Left lung (tissue), 10 donors: ENCODE measurements around the gene ATP6AP1. TPM values are rescaled to one million over a fixed set of nuclear protein-coding genes. Genes with fewer than 3 reads are reported as not detected.
A peak's percentile ranks its signal among the peaks of the same experiment; 100 is the strongest.

ENCODE experiments used
- ATAC-seq: fragments of 200-7000 bp; cut with Tn5 transposase; one replicate; pipeline ENCODE4 v1.9.1; 2020; ENCODE audit warnings: moderate library complexity
- DNase-seq, 4 donors: peaks; one replicate each; pipeline ENCODE4 v3.0.0-alpha.2; 2013 to 2020
- H3K27ac ChIP-seq, 2 donors: fragments of 200-600 bp; sonication (generic) in 1 of 2; one replicate each; pipeline versions ENCODE4 v1.5.0 to v1.8.0; 2020 to 2021
- H3K27me3 ChIP-seq, 2 donors: fragments of 200-600 bp; sonication (generic) in 1 of 2; one replicate each; pipeline versions ENCODE4 v1.5.0 to v1.8.0; 2020 to 2021
- H3K36me3 ChIP-seq, 2 donors: fragments of 200-600 bp; sonication (generic) in 1 of 2; one replicate each; pipeline versions ENCODE4 v1.5.0 to v1.8.0; 2020 to 2021
- H3K4me1 ChIP-seq, 2 donors: fragments of 200-600 bp; one replicate each; pipeline ENCODE4 v1.8.0; 2021
- H3K4me3 ChIP-seq, 2 donors: fragments of 200-600 bp; sonication (generic) in 1 of 2; one replicate each; pipeline versions ENCODE4 v1.5.0 to v1.8.0; 2020 to 2021; ENCODE audit warnings: mild to moderate bottlenecking in 1 of 2
- H3K9me3 ChIP-seq, 2 donors: fragments of 200-600 bp; sonication (generic) in 1 of 2; one replicate each; pipeline versions ENCODE4 v1.5.0 to v1.8.0; 2020 to 2021
- CTCF ChIP-seq, 2 donors: fragments of 200-600 bp; sonication (generic) in 1 of 2; IDR thresholded peaks; one replicate each; pipeline versions ENCODE4 v1.5.0 to v1.8.0; 2021; ENCODE audit warnings: antibody characterized with exemption in 2 of 2
- intact Hi-C, 2 donors: fragments of 100-400 bp; cut with DNase I; formaldehyde crosslinking; loops; one replicate each; pipeline versions ENCODE4 v1.11.2 to v1.14.2; 2022
- microRNA-seq, 2 donors: library from miRNA; unstranded; fragments of <30 nt; microRNA quantifications; one replicate each; pipeline ENCODE4, GENCODE V29; 2019
- polyA plus RNA-seq, 6 donors: library from polyadenylated mRNA; unstranded; fragments of 120-200 nt; gene quantifications; one replicate each; pipeline ENCODE4 v1.2.1, GENCODE V29; 2013; ENCODE audit not compliant: insufficient read length in 6 of 6
- total RNA-seq, 2 donors: library from RNA; stranded (reverse); fragmentation: NEBNext Ultra II Directional; extraction: Animal tissue kit (Norgen Biotek cat#: 25700); gene quantifications; one replicate each; pipeline ENCODE4 v1.2.1, GENCODE V29; 2021
- donor health status: DM: no; HTN: yes; CAD: no.
- donor health status: DM: no; HTN: no; CAD: no.

Gene ATP6AP1
- total and polyA plus RNA-seq, 8 donors = 89.4 to 168 (median 98.7) TPM

- intact Hi-C loops = no loop called here
- DNase-seq = no peak
- Histone ChIP-seq H3K36me3 (peaks cover 0 to 17% of the 10 kb centered on the region in 2 donors), H3K27me3 (no peaks in the 10 kb centered on the region), H3K4me1 (peaks cover 6 to 46% of the 10 kb centered on the region in 2 donors), H3K4me3 (peak overlapping the region; percentile 54 to 68), H3K9me3 (no peaks in the 10 kb centered on the region), H3K27ac (peak overlapping the region; percentile 70 to 80)
- no peak for ATAC-seq
- TF ChIP-seq CTCF (IDR thresholded peaks at IDR 0.05) = no peak
Observed at GRCh38 chrX:154485150-154486051, 56.9 kb downstream of the ATP6AP1 start.

- Histone ChIP-seq H3K9me3 (no peaks in the 10 kb centered on the region), H3K4me1 (peaks cover 6 to 46% of the 10 kb centered on the region in 2 donors), H3K36me3 (peaks cover 0 to 17% of the 10 kb centered on the region in 2 donors), H3K27me3 (no peaks in the 10 kb centered on the region), H3K27ac (peak overlapping the region; percentile 70 to 80), H3K4me3 (peak overlapping the region; percentile 54 to 68)
- DNase-seq = no peak
- no peak for TF ChIP-seq CTCF (IDR thresholded peaks at IDR 0.05)
- ATAC-seq = no peak
- intact Hi-C loops = no loop called here
Observed at GRCh38 chrX:154486052-154486395, 57.5 kb downstream of the ATP6AP1 start.

Small RNA genes within 50 kb of the gene (microRNA-seq; reads per million reads assigned to microRNA genes)
- 0.17 to 2.0 reads per million in 2 donors for gene MIR6858

Other genes with a start within 250 kb of the ATP6AP1 start
- not detected for gene OPN1MW, start 246.1 kb upstream of the ATP6AP1 start, total RNA-seq
- gene OPN1MW, start 246.1 kb upstream of the ATP6AP1 start, polyA plus RNA-seq = not detected
- not detected for gene OPN1MW2, start 208.9 kb upstream of the ATP6AP1 start, total RNA-seq
- gene OPN1MW2, start 208.9 kb upstream of the ATP6AP1 start, polyA plus RNA-seq = not detected
- not detected for gene OPN1MW3, start 171.1 kb upstream of the ATP6AP1 start, total RNA-seq
- gene OPN1MW3, start 171.1 kb upstream of the ATP6AP1 start, polyA plus RNA-seq = not detected
- not detected for gene TEX28, start 133.6 kb upstream of the ATP6AP1 start, total RNA-seq
- gene TEX28, start 133.6 kb upstream of the ATP6AP1 start, polyA plus RNA-seq = not detected
- gene TKTL1, start 132.9 kb upstream of the ATP6AP1 start, total RNA-seq = under 1 TPM in 1 of 2 donors, not detected in 1; 0.47 TPM
- gene TKTL1, start 132.9 kb upstream of the ATP6AP1 start, polyA plus RNA-seq = under 1 TPM; 0.27 to 0.52 (median 0.37) TPM
- 1,000 to 10,000 TPM; 1,139 to 1,793 TPM for gene FLNA, start 54.0 kb upstream of the ATP6AP1 start, total RNA-seq
- gene FLNA, start 54.0 kb upstream of the ATP6AP1 start, polyA plus RNA-seq = 100 to 1,000 TPM; 434 to 671 (median 559) TPM
- 10 to 100 TPM; 50.1 to 56.6 TPM for gene EMD, start 49.4 kb upstream of the ATP6AP1 start, total RNA-seq
- gene EMD, start 49.4 kb upstream of the ATP6AP1 start, polyA plus RNA-seq = 10 to 100 TPM; 55.4 to 77.1 (median 66.3) TPM
- gene RPL10, start 30.3 kb upstream of the ATP6AP1 start, total RNA-seq = 1,000 to 10,000 TPM; 2,309 to 2,455 TPM
- gene RPL10, start 30.3 kb upstream of the ATP6AP1 start, polyA plus RNA-seq = 1,000 to 10,000 TPM; 4,648 to 5,478 (median 4,971) TPM
- gene DNASE1L1, start 19.4 kb upstream of the ATP6AP1 start, total RNA-seq = 10 to 100 TPM; 34.7 to 36.1 TPM
- gene DNASE1L1, start 19.4 kb upstream of the ATP6AP1 start, polyA plus RNA-seq = 10 to 100 TPM in 4 of 6 donors, 1 to 10 TPM in 2; 8.8 to 11.3 (median 10.2) TPM
- gene TAFAZZIN, start 17.1 kb upstream of the ATP6AP1 start, total RNA-seq = 10 to 100 TPM; 34.7 to 45.5 TPM
- gene TAFAZZIN, start 17.1 kb upstream of the ATP6AP1 start, polyA plus RNA-seq = 10 to 100 TPM; 33.9 to 44.8 (median 38.1) TPM
- 100 to 1,000 TPM; 107 to 108 TPM for gene GDI1, start 8.5 kb downstream of the ATP6AP1 start, total RNA-seq
- 100 to 1,000 TPM; 119 to 163 (median 137) TPM for gene GDI1, start 8.5 kb downstream of the ATP6AP1 start, polyA plus RNA-seq
- 10 to 100 TPM; 72.6 to 82.1 TPM for gene FAM50A, start 15.5 kb downstream of the ATP6AP1 start, total RNA-seq
- 10 to 100 TPM; 43.1 to 58.3 (median 46.4) TPM for gene FAM50A, start 15.5 kb downstream of the ATP6AP1 start, polyA plus RNA-seq
- gene PLXNA3, start 29.6 kb downstream of the ATP6AP1 start, total RNA-seq = 10 to 100 TPM; 62.4 to 83.6 TPM
- gene PLXNA3, start 29.6 kb downstream of the ATP6AP1 start, polyA plus RNA-seq = 10 to 100 TPM; 48.7 to 77.9 (median 58.6) TPM
- gene LAGE3, start 50.6 kb downstream of the ATP6AP1 start, total RNA-seq = 10 to 100 TPM; 20.9 to 21.0 TPM
- 10 to 100 TPM; 14.9 to 24.2 (median 18.4) TPM for gene LAGE3, start 50.6 kb downstream of the ATP6AP1 start, polyA plus RNA-seq
- 10 to 100 TPM; 33.4 to 37.9 TPM for gene UBL4A, start 57.9 kb downstream of the ATP6AP1 start, total RNA-seq
- gene UBL4A, start 57.9 kb downstream of the ATP6AP1 start, polyA plus RNA-seq = 10 to 100 TPM; 24.7 to 32.3 (median 27.2) TPM
- 10 to 100 TPM; 25.1 to 26.8 TPM for gene SLC10A3, start 62.0 kb downstream of the ATP6AP1 start, total RNA-seq
- gene SLC10A3, start 62.0 kb downstream of the ATP6AP1 start, polyA plus RNA-seq = 10 to 100 TPM; 13.3 to 22.7 (median 18.2) TPM
- 10 to 100 TPM; 35.3 to 43.6 TPM for gene FAM3A, start 87.6 kb downstream of the ATP6AP1 start, total RNA-seq
- 10 to 100 TPM; 27.1 to 45.3 (median 34.1) TPM for gene FAM3A, start 87.6 kb downstream of the ATP6AP1 start, polyA plus RNA-seq
- 100 to 1,000 TPM in 1 of 2 donors, 10 to 100 TPM in 1; 66.8 to 109 TPM for gene G6PD, start 118.2 kb downstream of the ATP6AP1 start, total RNA-seq
- 10 to 100 TPM; 34.8 to 46.4 (median 38.3) TPM for gene G6PD, start 118.2 kb downstream of the ATP6AP1 start, polyA plus RNA-seq
- 10 to 100 TPM; 28.1 to 52.5 TPM for gene IKBKG, start 118.9 kb downstream of the ATP6AP1 start, total RNA-seq
- gene IKBKG, start 118.9 kb downstream of the ATP6AP1 start, polyA plus RNA-seq = 10 to 100 TPM; 14.2 to 23.0 (median 15.1) TPM
- not detected for gene CTAG1A, start 156.5 kb downstream of the ATP6AP1 start, total RNA-seq
- gene CTAG1A, start 156.5 kb downstream of the ATP6AP1 start, polyA plus RNA-seq = not detected
- gene CTAG1B, start 190.6 kb downstream of the ATP6AP1 start, total RNA-seq = not detected
- not detected for gene CTAG1B, start 190.6 kb downstream of the ATP6AP1 start, polyA plus RNA-seq
- not detected for gene CTAG2, start 224.9 kb downstream of the ATP6AP1 start, total RNA-seq
- gene CTAG2, start 224.9 kb downstream of the ATP6AP1 start, polyA plus RNA-seq = not detected